HT1080 (cell line): Measurements from ENCODE around the gene METTL26. TPM values are rescaled to one million over a fixed set of nuclear protein-coding genes. Genes with fewer than 3 reads are reported as not detected.
"Not testable (repeated sequence)": the region's sequence is repeated elsewhere in the genome, so short reads cannot be mapped to it uniquely, and the experiment has no call there.

Experiments used
- DNase-seq: peaks from one replicate; pipeline ENCODE4 v3.0.0-alpha.2; 2015; ENCODE audit warnings: low read depth
- total RNA-seq: library from RNA; depleted of rRNA; stranded (reverse); fragments of >200 nt; shearing (Covaris generic); gene quantifications from 2 replicates; pipeline ENCODE4 v1.2.3, GENCODE V29; 2014

Gene METTL26
- total RNA-seq, 1 experiment from 2014 or later: 194 TPM

- DNase-seq: no peak
These were observed 37.0 kb downstream of the METTL26 start for GRCh38 chr16:598823-599739.

- DNase-seq: not testable (repeated sequence)
These were observed 38.5 kb downstream of the METTL26 start for GRCh38 chr16:597655-598054.

GRCh38 chr16:596736-597060 is 39.4 kb downstream of the METTL26 start:
- no peak for DNase-seq

- DNase-seq: no peak
These were observed 40.0 kb downstream of the METTL26 start for GRCh38 chr16:595942-596735.

DNA sequence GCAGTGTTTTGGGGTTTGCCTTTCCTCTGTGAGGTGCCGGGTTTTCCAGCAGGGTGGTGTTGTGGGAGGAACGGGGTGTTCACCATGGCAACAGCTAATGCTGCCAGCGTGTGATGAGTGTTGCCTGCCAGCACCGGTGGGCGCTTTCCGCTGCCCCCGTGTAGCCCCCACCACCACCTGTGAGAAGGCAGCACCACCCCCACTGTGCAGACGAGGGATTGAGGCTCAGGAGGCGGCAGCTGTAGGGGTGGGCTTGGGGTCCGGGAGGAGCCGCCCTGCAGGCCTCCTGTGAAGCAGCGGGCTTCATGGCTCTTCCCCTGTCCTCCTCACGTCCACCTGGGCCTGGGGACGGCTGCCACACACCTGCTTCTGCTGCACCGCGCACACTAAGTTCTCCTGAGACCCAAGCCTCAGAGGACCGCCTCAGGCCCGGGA is 41.0 kb downstream of the METTL26 start:
- no peak for DNase-seq

DNA sequence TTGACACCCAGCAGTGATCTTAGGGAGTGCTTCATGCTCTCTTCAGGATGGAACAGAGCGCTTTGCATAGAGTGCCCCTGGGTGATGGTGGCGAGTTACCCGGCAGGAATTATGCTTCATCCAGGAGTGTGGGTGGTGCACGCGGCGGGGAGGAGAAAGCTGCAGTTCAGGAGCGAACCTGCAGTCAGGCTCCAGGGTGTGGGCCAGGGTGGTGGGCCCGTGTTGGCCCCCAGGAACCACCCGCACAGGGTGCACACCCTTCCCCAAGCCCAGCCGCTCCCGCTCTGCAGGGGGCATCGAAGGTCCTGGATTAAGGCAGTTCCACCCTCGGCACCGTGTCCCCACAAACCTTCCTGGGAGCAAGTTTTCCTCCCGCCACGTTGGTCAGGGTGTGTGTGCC is 42.3 kb downstream of the METTL26 start:
- DNase-seq: no peak

DNA sequence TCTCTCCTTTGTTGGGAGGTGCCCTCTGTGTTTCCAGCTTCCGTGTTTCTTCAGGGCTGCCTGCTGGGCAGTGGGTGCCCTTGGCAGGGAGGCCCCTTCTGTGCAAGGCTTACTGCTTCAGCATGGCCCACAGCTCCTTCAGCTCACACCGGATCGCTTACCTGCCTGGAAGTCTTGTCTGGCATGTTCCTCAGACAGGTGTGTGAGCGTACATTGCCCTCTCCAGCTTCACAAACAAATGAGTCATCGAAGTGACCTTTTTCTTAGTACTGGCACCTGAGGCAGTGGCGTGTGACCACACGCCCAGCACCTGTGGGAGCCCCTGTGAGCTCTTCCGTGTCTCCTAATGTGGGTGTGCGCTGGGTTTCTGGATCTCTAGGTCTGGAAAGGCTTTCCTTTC is 42.7 kb downstream of the METTL26 start:
- DNase-seq: no peak

DNA sequence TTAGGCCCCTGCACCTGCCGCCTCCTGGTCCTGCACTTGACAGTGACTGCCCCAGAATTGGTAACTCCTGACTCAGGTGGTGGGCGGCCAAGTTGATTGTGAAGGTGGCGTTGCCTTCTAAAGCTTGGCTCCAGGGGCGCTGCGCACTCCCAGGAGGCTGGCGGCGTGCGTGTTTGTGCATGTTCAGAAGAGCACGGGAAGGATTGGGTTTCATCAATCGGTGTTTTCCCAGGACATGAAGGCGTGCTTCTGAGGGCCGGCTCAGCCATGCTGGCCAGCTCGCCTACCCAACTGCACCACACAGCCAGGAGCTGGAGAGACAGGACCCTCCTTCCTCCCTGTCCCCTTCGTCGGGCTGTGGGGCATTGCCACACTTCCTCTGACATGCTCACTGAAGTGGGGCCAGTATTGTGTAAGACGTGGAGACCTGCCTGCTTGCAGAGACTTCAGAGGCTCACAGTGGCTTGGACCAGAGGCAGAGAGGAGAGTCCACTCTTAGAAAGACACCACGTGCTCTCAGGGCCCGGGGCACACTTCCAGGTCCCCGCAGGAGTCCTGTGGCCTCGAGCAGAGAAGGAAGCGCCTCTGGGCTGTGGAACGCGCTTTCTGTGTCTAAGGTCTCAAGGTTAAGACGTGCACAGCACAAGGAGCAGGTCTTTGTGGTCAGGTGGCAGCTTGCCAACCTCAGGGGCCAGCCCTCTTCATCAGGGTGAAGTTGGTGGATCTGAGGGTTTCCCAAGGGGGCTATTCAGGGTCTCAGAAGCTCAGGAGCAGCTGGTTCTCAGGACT is 43.4 kb downstream of the METTL26 start:
- no peak for DNase-seq

DNA sequence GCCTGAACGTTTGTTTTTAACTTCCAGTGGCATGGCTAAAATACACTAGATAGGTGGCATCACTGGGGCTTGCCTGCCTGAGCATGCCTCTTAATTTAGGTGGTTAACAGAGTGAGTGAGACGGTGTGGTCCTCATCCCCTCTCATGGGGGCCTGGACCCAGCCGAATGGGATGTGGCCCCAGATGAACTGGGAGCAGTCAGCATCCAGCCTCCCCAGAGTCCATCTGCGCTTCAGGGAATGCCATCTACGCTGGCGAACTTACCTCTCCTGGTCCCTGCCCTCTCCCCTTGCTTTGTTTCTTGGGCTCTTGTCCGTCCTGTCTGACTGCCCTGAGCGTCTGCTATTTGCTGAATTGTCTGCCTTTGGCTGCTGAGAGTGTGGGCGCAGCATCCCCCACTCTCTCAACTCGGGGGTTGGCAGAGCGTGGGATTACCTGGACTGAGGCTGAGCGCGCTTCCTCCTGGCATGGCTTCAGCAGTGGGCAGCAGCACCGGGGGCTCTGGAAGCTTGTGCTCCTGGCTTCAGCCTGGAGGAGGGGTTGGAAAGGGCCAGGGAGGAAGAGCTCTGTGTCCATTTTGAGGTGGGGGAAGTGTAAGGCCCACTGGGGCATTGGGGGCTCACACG is 44.1 kb downstream of the METTL26 start:
- DNase-seq: no peak

- no peak for DNase-seq
These were observed 44.9 kb downstream of the METTL26 start for GRCh38 chr16:591231-591630.

DNA sequence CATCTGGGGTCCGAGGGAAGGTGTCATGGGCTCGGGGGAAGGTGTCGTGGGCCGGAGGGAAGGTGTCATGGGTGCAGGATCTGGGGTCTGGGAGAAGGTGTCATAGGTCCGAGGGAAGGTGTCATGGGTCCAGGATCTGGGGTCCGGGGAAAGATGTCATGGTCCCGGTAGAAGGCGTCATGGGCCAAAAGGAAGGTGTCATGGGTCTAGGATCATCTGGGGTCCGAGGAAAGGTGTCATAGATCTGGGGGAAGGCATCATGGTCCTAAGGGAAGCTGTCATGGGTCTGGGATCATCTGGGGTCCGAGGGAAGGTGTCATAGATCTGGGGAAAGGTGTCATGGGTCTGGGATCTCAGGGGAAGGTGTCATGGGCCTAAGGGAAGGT is 45.3 kb downstream of the METTL26 start:
- no peak for DNase-seq

GRCh38 chr16:590188-590814 is 45.8 kb downstream of the METTL26 start:
- DNase-seq: no peak

GRCh38 chr16:589658-590187 is 46.4 kb downstream of the METTL26 start, which contains the start of gene RAB40C:
TSS of gene RAB40C (plus strand) at chr16:590066. CDS start at chr16:590292, 226 bp downstream.
- DNase-seq: peak; percentile 90

DNA sequence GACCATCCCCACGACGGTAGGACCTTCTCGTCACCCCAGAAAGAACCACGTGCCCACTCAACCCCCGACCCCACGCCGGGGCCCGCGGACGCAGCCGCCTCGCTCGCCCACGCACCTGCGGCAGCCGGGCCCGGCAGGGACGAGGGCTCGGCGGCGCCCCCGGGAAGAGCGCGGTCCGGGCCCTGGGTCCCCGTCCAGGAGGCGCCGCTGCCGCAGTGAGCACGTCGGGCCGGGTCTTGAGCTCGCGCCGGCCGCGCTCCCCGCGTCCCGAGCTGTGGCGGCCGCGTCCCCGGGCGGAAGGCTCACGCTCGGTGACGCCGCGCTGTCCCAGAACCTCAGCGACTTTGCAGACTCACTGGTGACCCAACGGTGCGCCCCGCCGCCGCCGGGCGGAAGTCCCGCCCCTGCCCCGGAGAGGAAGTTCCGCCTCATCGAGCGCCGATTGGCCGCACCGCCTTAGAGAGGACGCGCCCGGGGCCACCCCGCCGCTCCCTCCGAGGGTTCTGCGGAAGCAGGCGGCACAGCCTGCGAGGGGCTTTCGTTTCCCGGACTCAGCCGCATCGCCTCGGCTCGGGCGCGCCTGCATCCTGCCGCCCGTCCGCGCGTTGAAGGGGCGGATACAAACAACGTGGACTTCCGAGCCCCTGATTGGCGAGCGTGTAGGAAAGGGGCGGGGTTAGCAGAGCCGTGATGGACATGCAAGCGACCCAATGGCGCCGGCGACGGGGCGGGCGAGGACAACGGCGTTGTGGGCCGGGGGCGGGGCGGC is 47.0 kb downstream of the METTL26 start:
- peak; percentile 90 for DNase-seq

- DNase-seq: peak; percentile 38
These were observed 47.5 kb downstream of the METTL26 start for GRCh38 chr16:588639-588888.

GRCh38 chr16:586645-587590 is 49.2 kb downstream of the METTL26 start:
- no peak for DNase-seq

GRCh38 chr16:586047-586644 is 50.0 kb downstream of the METTL26 start:
- DNase-seq: no peak

GRCh38 chr16:585351-585750 is 50.8 kb downstream of the METTL26 start:
- no peak for DNase-seq
